SKM-1 treated with dmso at 0.1 percent for 144 hours (cell line): ENCODE results near the gene GCH1.
A peak's percentile ranks its signal among the peaks of the same experiment; 100 is the strongest.
"Not testable (repeated sequence)": the region's sequence is repeated elsewhere in the genome, so short reads cannot be mapped to it uniquely, and the experiment has no call there.

ENCODE experiments used
- DNase-seq: peaks from one replicate; lab custom pipeline; 2025; ENCODE audit not compliant: unreplicated experiment; lab: John Stamatoyannopoulos, UW

GCH1 gene

DNA sequence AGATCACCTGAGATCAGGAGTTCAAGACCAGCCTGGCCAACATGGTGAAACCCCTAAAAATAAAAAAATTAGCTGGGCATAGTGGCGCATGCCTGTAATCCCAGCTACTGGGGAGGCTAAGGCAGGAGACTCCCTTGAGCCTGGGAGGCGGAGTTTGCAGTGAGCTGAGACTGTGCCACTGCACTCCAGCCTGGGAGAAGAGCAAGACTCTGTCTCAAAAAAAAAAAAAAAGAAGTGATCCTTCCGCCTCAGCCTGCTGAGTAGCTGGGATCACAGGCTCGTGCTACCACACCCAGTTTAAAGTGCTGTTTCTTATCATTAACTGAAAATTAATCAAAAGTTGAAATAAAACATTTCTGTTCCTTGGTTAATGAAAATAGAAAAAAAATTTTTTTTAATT, 6.3 kb upstream of the GCH1 start:
- not testable (repeated sequence) for DNase-seq

DNA sequence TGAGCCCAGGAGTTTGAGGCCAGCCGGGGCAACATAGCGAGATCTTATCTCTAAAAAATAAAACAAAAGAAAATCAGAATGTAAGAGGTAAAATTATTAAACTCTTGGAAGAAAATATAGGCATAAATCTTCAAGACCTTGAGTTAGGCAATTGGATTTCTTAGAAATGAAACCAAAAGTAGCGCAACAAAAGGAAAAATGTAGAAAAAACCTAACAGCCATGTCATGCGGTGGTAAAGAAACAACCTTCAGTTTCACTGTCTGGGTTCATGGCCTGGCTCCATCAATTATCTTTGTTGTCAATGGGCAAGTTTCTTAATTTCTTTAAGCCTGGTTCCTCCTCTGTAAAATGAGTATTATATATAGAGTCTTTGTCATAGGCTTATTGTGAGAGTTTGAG, 5.6 kb upstream of the GCH1 start:
- DNase-seq: no peak

DNA sequence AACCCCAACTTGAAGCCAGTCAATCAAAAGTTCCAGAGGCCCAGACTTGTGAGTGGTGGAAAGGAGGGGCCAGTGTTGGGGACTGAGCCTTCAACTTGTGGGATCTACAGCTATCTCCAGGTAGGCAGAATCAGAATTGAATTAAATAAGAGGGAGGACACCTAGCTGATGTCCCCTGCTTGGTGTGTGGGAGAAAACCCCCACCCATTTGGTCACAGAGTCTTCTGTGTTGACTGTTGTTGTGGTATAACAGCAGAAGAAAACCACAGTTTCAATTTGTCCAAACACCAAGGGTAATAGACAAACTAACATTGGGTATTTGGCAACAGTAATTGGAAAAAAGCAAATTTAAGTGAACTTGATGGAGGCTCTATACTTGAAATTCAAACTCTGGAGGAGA, 3.4 kb upstream of the GCH1 start:
- DNase-seq: no peak

DNA sequence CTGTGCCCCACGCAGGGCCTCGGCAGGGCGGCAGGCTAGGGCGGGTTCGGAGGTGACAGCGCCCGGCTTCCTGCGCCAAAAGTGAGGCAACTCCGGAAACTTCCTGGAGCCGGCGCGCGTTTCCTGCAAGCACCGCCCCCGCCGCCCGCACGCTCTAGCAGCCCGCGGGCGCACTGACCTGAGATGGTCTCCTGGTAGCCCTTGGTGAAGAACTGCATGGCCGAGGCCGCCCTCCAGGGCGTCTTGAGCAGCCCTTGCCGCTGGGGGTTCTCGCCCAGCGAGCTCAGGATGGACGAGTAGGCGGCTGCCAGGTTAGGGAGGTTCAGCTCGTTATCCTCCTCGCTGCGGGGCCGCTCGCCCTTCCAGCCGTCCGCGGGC, 494 bp downstream of the GCH1 start:
- DNase-seq: peak; percentile 62

DNA sequence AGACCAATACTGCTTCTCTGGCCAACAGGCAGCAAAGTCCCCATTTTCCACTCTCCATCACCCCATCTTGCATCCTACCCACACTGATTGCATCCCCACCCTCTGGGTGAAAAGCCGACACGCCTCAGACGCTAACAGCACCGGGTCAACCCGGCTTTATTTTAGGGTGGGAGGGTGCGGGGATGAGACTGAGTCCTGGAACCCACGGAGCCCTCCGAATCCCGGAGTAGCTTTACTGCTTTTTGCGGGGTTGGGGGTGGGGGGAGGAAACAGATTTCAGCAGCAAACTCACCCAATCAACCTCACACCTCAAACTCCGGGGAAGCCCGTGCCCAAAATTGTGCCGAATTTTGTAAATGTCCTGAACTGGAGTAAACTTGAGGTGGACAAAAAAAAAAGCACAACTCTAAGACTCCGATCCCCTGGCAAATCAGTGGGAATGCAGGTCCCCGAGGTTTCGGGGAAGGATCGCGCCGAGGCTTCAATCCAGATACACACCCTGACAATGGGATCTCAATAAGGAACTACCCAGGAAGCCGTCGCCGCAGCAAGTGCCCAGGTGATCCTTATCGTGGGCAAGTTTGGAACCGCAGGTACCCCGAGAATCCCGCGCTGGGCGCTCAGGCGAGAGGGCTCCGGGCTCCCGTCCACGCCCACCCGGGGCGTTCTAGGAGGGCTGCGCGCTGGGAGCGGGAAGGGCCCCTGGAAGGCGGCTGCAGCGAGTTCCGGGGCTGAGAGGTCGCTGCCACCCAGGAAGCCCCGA, 1.1 kb downstream of the GCH1 start:
- no peak for DNase-seq

DNA sequence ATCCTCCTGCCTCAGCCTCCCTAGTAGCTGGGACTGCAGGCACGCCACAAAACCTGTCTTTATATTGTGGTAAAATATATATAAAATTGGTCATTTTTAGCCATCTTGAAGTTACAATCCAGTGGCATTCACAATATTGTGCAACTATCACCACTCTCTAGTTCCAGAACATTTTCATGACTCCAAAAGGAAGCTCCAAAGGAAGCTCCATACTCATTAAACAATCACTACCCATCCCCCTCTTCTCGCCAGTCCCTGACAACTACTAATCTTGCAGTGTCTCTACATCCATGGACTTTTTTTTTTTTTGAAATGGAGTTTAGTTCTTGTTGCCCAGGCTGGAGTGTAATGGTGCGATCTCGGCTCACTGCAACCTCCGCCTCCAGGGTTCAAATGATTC, 3.1 kb downstream of the GCH1 start:
- DNase-seq: no peak

DNA sequence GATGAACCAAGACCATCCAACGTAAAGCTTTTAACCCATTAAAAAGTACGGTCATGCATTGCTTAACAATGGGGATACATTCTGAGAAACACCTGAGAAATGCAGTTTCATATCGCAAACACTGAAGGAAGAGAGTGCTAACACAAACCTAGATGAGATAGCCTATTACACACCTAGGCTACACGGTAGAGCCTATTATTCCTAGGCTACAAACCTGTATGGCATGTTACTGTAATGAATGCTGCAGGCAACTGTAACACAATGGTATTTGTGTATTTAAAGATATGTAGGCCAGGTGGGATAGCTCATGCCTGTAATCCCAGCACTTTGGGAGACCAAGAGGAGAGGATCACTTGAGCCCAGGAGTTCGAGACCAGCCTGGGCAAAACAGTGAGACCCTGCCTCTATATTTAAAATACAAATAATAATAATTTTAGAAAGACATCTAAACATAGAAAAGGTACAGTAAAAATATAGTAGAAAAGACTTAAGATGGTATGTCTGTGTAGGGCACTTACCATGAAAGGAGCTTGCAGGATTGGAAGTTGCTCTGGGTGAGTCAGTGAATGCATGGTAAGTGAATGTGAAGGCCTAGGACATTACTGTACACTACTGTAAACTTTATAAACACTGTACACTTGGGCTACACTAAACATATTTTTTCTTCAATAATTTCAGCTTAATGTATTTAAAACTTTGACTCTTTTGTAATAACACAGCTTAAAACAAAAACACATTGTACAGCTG, 4.6 kb downstream of the GCH1 start:
- DNase-seq: not testable (repeated sequence)

DNA sequence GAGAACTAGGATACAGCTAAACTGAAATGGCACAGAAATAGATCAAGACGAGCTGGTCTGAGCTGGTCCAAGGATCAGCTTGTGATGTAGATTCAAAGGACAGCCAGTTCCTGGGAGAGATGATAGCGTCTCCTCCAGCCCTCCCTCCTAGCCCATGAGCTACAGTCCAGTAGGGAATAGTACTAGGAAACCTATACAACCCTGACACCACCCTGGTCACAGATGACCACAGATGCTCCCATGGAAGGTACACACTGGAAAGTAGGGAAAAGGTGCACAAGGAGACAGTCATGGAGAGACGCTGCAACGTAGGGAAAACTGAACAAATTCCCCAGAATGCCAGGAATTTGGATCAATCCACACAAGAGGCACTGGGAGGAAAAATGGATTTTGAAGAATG, 6.9 kb downstream of the GCH1 start:
- DNase-seq: no peak

DNA sequence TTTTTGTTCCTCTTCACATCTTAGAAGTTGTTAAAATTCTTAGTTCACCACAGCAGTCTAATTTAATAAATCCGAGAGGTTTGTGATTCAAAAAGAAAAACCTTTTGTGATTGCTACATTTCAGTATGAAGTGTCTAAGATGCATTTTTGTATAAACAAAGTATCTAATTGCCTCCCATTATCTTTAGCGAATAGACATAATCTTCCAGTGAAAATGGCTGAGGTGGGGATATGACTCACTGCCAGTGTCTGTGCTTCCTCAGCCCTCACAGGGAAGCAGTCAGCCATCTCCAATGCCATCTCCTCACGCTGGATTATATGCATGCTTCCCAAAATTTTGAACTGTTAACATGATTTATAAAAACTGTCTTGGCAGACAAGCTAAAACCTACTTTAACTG, 7.6 kb downstream of the GCH1 start:
- DNase-seq: no peak

DNA sequence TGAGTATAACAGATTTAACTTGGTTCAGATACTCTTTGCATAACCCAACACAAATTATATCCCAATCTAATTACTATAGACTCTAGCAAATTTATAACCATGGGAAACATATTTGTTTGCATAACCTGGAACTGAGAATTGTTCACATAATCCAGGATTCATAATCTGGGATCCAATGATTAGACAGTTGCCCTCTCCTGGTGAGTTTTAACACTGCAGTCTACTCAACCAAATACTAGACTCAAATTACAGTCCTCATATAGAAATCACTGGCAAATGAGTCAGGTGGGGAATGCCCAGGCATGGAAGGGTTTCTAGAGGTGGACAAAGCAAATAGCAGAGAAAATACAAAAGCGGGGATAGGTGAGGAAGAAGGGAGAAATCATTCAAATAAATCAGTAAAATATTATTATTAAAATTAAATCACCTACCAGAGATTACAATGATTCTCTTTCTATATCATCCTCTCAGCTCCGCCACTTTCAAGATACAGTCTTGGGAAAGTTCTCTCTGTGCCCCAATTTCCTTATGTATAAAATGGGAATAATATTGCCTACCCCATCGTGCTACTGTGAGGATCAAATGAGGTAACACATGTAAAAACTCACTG, 9.4 kb downstream of the GCH1 start:
- DNase-seq: peak; percentile 12

DNA sequence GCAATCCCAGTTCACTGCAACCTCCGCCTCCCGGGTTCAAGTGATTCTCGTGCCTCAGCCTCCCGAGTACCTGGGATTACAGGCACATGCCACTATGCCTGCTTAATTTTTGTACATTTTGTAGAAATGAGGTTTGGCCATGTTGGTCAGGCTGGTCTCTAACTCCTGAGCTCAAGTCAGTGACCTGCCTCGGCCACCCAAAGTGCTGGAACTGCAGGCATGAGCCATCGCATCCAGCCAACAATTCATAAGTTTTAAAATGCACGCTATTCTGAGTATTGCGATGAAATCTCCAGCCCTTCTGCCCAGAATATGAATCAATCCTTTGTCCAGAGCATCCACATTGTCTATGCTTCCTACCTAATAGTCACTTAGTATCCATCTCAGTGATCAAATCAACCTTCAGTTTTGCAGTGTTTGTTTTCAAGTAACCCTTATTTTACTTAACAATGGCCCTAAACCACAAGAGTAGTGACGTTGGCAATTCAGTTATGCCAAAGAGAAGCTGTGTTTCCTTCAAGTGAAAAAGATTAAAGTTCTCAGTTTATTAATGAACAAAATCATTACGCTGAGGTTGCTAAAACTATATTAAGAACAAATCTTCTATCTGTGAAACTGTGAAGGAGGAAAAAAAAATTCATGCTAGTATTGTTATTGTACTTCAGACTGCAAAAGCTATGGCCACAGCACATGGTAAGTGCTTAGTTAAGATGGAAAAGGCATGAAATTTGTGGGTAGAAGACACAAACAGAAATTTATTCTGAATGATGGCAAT, 11.0 kb downstream of the GCH1 start:
- DNase-seq: no peak

DNA sequence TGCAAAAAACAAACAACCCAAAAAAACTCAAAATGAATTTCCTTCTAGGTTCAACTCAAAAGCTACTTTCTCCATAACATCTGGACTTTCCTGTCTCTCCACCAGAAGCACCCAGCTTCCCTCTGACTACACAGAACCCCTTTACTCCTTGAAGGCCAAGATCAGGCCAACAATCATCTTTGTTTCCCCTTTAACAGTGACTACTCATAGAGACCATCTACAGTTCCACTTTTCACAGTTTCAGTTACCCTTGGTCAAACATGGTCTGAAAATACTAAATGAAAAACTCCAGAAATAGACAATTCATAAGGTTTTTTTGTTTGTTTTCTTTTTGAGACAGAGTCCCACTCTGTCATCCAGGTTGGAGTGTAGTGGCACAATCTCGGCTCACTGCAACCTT, 11.8 kb downstream of the GCH1 start:
- no peak for DNase-seq

DNA sequence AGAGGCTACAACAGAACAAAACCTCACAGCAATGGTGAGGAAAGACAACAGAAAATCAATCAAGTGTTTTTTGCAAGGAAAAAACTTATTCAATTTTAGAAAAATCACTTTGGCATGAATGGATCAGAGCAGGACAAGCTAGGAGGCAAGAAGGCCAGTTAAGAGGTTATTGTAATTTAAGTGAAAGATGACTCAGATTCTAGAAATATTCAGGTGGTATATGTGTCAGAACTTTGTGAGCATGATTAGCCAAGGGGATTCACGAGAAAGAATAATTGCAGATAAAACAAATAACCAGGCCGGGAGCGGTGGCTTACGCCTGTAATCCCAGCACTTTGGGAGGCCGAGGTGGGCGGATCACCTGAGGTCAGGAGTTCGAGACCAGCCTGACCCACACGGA, 12.7 kb downstream of the GCH1 start:
- DNase-seq: no peak

DNA sequence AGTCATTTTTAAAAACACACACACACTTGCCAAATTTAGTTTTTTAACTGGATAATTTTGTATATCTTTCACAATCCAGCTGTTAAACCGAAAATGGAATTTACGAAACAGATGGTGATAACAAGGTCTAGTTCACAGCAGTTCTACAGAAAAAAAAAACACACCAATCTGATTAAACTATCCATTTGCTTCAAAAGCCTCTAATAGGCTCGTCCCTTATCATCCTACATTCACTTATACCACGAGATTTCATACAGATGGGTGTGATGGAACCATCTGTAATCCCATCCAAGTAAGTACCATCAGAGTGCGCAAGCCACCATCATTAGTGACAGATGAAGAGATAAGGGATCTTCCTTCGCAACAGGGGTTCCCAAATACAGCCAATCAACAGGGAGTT, 20.1 kb downstream of the GCH1 start:
- DNase-seq: no peak

DNA sequence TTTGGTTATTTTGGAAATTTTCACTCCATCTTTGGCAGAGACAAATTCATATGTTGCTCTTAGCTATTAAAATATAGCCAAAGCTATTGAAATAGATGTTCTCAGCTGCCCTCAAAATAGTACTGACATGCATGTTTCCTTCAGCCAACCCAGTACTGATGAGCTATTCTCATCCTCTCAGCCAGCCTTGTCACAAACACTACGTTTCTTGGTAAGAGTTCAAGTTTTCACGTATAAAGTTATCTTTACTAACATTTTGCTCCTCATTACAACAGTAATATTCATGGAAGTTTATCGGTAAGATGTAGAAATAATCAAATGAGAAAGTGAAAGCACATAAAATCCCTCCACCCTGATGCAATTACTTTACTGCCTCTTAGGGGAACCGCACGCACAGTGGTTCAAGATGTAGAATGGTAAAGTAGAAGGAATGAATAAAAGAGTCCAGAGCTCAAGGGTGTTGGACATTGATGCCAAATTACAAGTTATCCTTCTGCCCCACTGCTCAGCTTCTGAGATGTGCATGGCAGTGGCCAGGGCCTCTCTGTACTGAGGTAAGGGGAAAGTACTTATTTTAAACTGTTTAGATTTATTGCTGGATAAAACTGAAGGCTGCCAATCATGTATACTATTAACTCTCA, 20.7 kb downstream of the GCH1 start:
- no peak for DNase-seq

DNA sequence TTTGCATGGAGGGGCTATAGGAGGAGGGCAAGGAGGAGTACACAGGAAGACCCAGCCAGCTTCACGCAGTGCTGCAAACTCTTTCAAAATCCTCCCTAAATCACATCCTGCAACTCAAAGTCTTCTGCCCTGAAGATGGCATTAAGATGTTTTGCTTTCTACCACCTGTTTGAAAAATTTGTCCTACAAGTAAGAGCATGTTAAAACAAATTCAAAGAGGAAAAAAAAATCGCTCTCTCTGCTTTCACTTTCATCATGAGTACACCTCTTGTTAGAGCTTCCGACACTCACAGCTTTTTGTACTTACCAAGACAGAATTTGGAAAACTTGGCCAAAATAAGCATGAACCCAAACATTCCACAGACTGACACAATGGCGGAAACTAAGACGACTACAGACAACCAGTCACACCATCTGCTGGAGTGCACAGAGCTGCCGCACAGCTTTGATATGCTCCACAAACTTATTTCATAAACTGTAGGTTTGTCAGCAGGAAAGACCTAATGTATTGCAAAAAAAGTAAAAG, 21.3 kb downstream of the GCH1 start:
- no peak for DNase-seq

DNA sequence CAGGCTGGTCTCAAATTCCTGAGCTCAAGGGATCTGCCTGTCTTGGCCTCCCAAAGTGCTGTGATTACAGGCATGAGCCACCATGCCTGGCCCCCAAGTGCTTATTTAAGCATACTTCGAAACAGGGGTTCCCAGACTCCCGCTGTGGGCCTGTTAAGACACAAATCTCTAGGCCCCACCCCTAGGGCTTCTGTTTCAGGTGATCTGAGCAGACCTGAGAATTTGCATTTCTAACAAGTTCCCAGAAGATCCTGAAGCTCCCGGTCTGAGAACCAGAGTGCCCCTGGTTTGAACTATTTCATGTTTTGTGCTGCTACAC, 25.0 kb downstream of the GCH1 start:
- no peak for DNase-seq

DNA sequence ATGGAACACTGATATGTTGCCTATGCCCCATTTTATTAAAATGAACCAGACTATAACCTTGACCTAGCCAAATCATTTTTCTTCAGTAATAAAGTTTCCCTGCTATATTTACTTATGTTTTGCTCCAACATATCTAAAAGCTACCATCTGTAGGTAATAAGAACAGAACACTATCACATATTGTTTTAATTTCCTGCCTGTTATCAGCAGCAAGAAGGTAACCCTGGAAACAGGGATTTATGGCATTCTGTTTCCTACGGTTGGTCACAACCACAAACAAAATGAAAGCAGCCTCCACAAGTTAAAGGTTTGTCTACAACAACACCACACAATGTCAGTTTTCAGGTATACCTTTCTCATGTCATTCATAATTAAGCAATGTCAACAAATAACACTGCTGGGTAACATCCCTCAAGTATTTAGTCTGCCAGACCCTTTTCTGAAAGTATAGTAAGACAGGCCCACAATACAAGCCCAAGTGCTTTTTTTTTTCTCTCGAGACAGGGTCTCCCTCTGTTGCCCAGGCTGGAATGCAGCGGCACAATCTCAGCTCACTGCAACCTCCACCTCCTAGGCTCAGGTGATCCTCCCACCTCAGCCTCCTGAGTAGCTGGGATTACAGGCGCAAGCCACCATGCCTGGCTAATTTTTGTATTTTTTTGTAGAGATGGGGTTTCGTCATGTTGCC, 25.5 kb downstream of the GCH1 start:
- no peak for DNase-seq

DNA sequence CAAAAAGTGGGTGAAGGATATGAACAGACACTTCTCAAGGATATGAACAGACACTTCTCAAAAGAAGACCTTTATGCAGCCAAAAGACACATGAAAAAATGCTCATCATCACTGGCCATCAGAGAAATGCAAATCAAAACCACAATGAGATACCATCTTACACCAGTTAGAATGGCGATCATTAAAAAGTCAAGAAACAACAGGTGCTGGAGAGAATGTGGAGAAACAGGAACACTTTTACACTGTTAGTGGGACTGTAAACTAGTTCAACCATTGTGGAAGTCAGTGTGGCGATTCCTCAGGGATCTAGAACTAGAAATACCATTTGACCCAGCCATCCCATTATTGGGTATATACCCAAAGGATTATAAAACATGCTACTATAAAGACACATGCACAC, 27.0 kb downstream of the GCH1 start:
- not testable (repeated sequence) for DNase-seq
